H9 (cell line): ENCODE data around the gene RASA3. TPM values are rescaled to one million over a fixed set of nuclear protein-coding genes. Genes with fewer than 3 reads are reported as not detected.

Experiments used
- DNase-seq: peaks from one replicate; pipeline ENCODE4 v3.0.0-alpha.2; 2017
- H2AFZ ChIP-seq: one replicate; pipeline ENCODE4 v1.6.1; 2013; ENCODE audit warnings: mild to moderate bottlenecking, low read length, control low read depth, moderate library complexity
- H2AK5ac ChIP-seq: 2 replicates; pipeline ENCODE4 v1.6.1; 2013; ENCODE audit warnings: low read length, control low read depth, mixed read lengths; ENCODE audit not compliant: insufficient read length
- H2BK120ac ChIP-seq: one replicate; pipeline ENCODE4 v1.6.1; 2013; ENCODE audit warnings: low read depth, mild to moderate bottlenecking, low read length, control low read depth, inconsistent platforms; ENCODE audit not compliant: poor library complexity, severe bottlenecking
- H2BK12ac ChIP-seq: 2 replicates; pipeline ENCODE4 v1.6.1; 2013; ENCODE audit warnings: low read length, control low read depth, mixed read lengths, low read depth; ENCODE audit not compliant: insufficient read length
- H2BK15ac ChIP-seq: 2 replicates; pipeline ENCODE4 v1.6.1; 2013; ENCODE audit warnings: low read depth, low read length, control low read depth
- H2BK20ac ChIP-seq: one replicate; pipeline ENCODE4 v1.6.1; 2013; ENCODE audit warnings: low read depth, mild to moderate bottlenecking, low read length, control low read depth, inconsistent platforms; ENCODE audit not compliant: poor library complexity, severe bottlenecking
- H2BK5ac ChIP-seq: 2 replicates; pipeline ENCODE4 v1.6.1; 2013; ENCODE audit warnings: low read length, control low read depth, mixed read lengths; ENCODE audit not compliant: insufficient read length
- H3K14ac ChIP-seq: 2 replicates; pipeline ENCODE4 v1.6.1; 2013; ENCODE audit warnings: low read length, control low read depth; ENCODE audit not compliant: insufficient read depth
- H3K18ac ChIP-seq: 2 replicates; pipeline ENCODE4 v1.6.1; 2013; ENCODE audit warnings: low read depth, mild to moderate bottlenecking, mixed read lengths, low read length, control low read depth; ENCODE audit not compliant: insufficient read length
- H3K23ac ChIP-seq: 2 replicates; pipeline ENCODE4 v1.6.1; 2013; ENCODE audit warnings: low read length, control low read depth, mixed read lengths, low read depth; ENCODE audit not compliant: insufficient read length
- H3K23me2 ChIP-seq: 2 replicates; pipeline ENCODE4 v1.6.1; 2013; ENCODE audit warnings: low read depth, mild to moderate bottlenecking, mixed read lengths, low read length, control low read depth; ENCODE audit not compliant: insufficient read length, poor library complexity, severe bottlenecking
- H3K27ac ChIP-seq: 2 replicates; pipeline ENCODE4 v1.5.1; 2013; ENCODE audit warnings: low read length, control low read depth, mixed read lengths, low read depth; ENCODE audit not compliant: insufficient read length
- H3K27me3 ChIP-seq: 2 replicates; pipeline ENCODE4 v1.6.1; 2013; ENCODE audit warnings: low read length, control low read depth, inconsistent platforms; ENCODE audit not compliant: insufficient read depth
- H3K4ac ChIP-seq: 2 replicates; pipeline ENCODE4 v1.6.1; 2013; ENCODE audit warnings: low read depth, mild to moderate bottlenecking, control low read depth, inconsistent platforms, low read length, moderate library complexity
- H3K4me1 ChIP-seq: 2 replicates; pipeline ENCODE4 v1.6.1; 2013; ENCODE audit warnings: low read length, control low read depth, inconsistent platforms; ENCODE audit not compliant: insufficient read depth
- H3K4me2 ChIP-seq: 2 replicates; pipeline ENCODE4 v1.6.1; 2013; ENCODE audit warnings: low read length, control low read depth, mixed read lengths; ENCODE audit not compliant: insufficient read length, insufficient read depth
- H3K56ac ChIP-seq: 2 replicates; pipeline ENCODE4 v1.6.1; 2013; ENCODE audit warnings: low read depth, mild to moderate bottlenecking, mixed read lengths, low read length, control low read depth; ENCODE audit not compliant: insufficient read length
- H3K79me1 ChIP-seq: 2 replicates; pipeline ENCODE4 v1.6.1; 2013; ENCODE audit warnings: low read depth, mild to moderate bottlenecking, moderate library complexity, low read length, control low read depth, inconsistent platforms; ENCODE audit not compliant: insufficient read depth, poor library complexity, severe bottlenecking
- H3K79me2 ChIP-seq: 2 replicates; pipeline ENCODE4 v1.6.1; 2013; ENCODE audit warnings: low read length, control low read depth, inconsistent platforms; ENCODE audit not compliant: insufficient read depth
- H3K9ac ChIP-seq: 2 replicates; pipeline ENCODE4 v1.6.1; 2013; ENCODE audit warnings: low read length, control low read depth, mixed read lengths; ENCODE audit not compliant: insufficient read length; ENCODE audit errors: extremely low read depth
- H3K9me3 ChIP-seq: one replicate; pipeline ENCODE4 v1.6.1; 2013; ENCODE audit warnings: low read depth, low read length, inconsistent platforms; ENCODE audit not compliant: control insufficient read depth
- H3T11ph ChIP-seq: one replicate; pipeline ENCODE4 v1.6.1; 2013; ENCODE audit warnings: mild to moderate bottlenecking, low read length, control low read depth, inconsistent platforms
- H4K20me1 ChIP-seq: one replicate; pipeline ENCODE4 v1.6.1; 2013; ENCODE audit not compliant: control insufficient read depth, insufficient read length, insufficient read depth
- H4K5ac ChIP-seq: 2 replicates; pipeline ENCODE4 v1.6.1; 2013; ENCODE audit warnings: low read depth, mild to moderate bottlenecking, mixed read lengths, low read length, control low read depth; ENCODE audit not compliant: insufficient read length
- H4K8ac ChIP-seq: replicated peaks from 2 replicates; pipeline ENCODE4 v1.6.1; 2013; ENCODE audit warnings: low read length, control low read depth, mixed read lengths, low read depth; ENCODE audit not compliant: insufficient read length
- H4K91ac ChIP-seq: 2 replicates; pipeline ENCODE4 v1.6.1; 2013; ENCODE audit warnings: low read depth, mild to moderate bottlenecking, moderate library complexity, mixed read lengths, low read length, control low read depth; ENCODE audit not compliant: insufficient read length
- H3K27ac Mint-ChIP-seq, 3 experiments: 2 replicates in 2 of 3; 3 replicates in 1 of 3; pipeline ENCODE4 v1.8.0; 2020 to 2021; ENCODE audit warnings: mixed read lengths in 3 of 3, mild to moderate bottlenecking in 1 of 3, moderate library complexity in 1 of 3
- H3K27me3 Mint-ChIP-seq: 2 replicates; pipeline ENCODE4 v1.8.0; 2021; ENCODE audit warnings: low read depth, mild to moderate bottlenecking, moderate library complexity, mixed read lengths
- H3K36me3 Mint-ChIP-seq, 3 experiments: 2 replicates in 2 of 3; 3 replicates in 1 of 3; pipeline ENCODE4 v1.8.0; 2020 to 2021; ENCODE audit warnings: low read depth in 3 of 3, mixed read lengths in 3 of 3; ENCODE audit not compliant: insufficient read depth in 1 of 3
- H3K4me1 Mint-ChIP-seq, 2 experiments: 2 replicates each; pipeline ENCODE4 v1.8.0; 2020; ENCODE audit warnings: mixed read lengths in 2 of 2
- H3K4me3 Mint-ChIP-seq, 2 experiments: 2 replicates in 1 of 2; 3 replicates in 1 of 2; pipeline ENCODE4 v1.8.0; 2020 to 2021; ENCODE audit warnings: mild to moderate bottlenecking in 2 of 2, mixed read lengths in 2 of 2, moderate library complexity in 1 of 2
- H3K9me3 Mint-ChIP-seq, 2 experiments: 2 replicates in 1 of 2; 3 replicates in 1 of 2; pipeline ENCODE4 v1.8.0; 2020; ENCODE audit warnings: mild to moderate bottlenecking in 2 of 2, mixed read lengths in 2 of 2, moderate library complexity in 1 of 2
- CTCF ChIP-seq: fragments of 200-600 bp; sonication (generic); conservative IDR thresholded peaks from 3 replicates; pipeline ENCODE4 v1.8.0; 2021; ENCODE audit warnings: antibody characterized with exemption, mild to moderate bottlenecking
- WGBS: extraction: QIAGEN DNeasy Blood & Tissue Kit; methylation state at CpG from one replicate; pipeline ENCODE4 v1.1.7; 2013; ENCODE audit warnings: missing lambda C conversion rate, low lambda C conversion rate, mixed read lengths; ENCODE audit not compliant: insufficient read length; ENCODE audit errors: extremely low coverage; 5-methylcytosine and 5-hydroxymethylcytosine counted together
- total RNA-seq: library from RNA; stranded (reverse); gene quantifications from 2 replicates; pipeline ENCODE4 v1.2.1, GENCODE V29; 2021

The RASA3 gene
- total RNA-seq, 1 experiment from 2014 or later: 12.3 TPM

DNA sequence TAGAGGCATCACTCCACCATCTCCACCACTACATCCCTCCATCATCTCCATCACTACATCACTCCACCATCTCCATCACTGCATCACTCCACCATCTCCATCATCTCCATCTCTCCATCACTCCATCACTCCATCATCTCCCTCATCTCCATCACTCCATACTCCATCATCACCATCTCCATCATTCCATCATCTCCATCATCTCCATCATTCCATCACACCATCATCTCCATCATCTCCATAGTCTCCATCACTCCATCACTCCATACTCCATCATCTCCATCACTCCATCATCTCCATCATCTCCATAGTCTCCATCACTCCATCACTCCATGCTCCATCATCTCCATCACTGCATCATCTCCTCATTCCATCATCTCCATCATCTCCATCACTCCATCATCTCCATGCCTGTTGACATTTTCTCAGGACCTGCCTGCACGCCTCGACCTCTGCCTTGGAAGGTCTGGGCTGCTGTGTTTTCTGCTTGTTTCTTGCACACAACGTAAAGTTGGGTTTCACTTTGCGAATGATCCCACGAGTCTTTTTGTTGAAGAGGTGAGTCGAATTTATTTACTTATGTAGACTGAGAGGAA is 21.2 kb upstream of the RASA3 start:
- Histone ChIP-seq H3K27ac (no peak overlapping the region), H3K9ac (no peak overlapping the region), H3K23me2 (no peaks in the 10 kb centered on the region), H2BK120ac (no peak overlapping the region), H3K79me2 (no peaks in the 10 kb centered on the region), H3K14ac (no peak overlapping the region), H3K56ac (no peak overlapping the region), H2BK15ac (no peak overlapping the region), H2AFZ (no peak overlapping the region), H3K9me3 (no peaks in the 10 kb centered on the region), H3K23ac (no peak overlapping the region), H2BK20ac (no peak overlapping the region), H3K4me1 (no peaks in the 10 kb centered on the region; the same call in 1 of the 2 replicates), H3T11ph (no peak overlapping the region), H2BK12ac (no peak overlapping the region), H2BK5ac (no peak overlapping the region), H3K79me1 (no peaks in the 10 kb centered on the region), H3K27me3 (no peaks in the 10 kb centered on the region), H2AK5ac (no peak overlapping the region), H4K5ac (no peak overlapping the region), H4K8ac (no peak overlapping the region), H3K4me2 (no peak overlapping the region), H3K4ac (no peak overlapping the region), H4K91ac (no peak overlapping the region), H4K20me1 (no peaks in the 10 kb centered on the region), H3K18ac (no peak overlapping the region)
- Mint-ChIP-seq H3K27ac (no peak overlapping the region; a peak in 2 of 7 replicates), H3K36me3 (peaks cover 0 to 4% (median 0%) of the 10 kb centered on the region in 3 experiments; a peak in 1 of 7 replicates), H3K4me3 (no peak overlapping the region), H3K4me1 (peaks cover 9 to 12% of the 10 kb centered on the region in 2 experiments), H3K27me3 (peaks cover 13% of the 10 kb centered on the region), H3K9me3 (no peaks in the 10 kb centered on the region)
- TF ChIP-seq CTCF: no peak
- DNase-seq: no peak
- no CpG with 5 or more reads among the region's 6 CpGs for WGBS
